ENCODE results near the gene LDLR.

Gene LDLR

DNA sequence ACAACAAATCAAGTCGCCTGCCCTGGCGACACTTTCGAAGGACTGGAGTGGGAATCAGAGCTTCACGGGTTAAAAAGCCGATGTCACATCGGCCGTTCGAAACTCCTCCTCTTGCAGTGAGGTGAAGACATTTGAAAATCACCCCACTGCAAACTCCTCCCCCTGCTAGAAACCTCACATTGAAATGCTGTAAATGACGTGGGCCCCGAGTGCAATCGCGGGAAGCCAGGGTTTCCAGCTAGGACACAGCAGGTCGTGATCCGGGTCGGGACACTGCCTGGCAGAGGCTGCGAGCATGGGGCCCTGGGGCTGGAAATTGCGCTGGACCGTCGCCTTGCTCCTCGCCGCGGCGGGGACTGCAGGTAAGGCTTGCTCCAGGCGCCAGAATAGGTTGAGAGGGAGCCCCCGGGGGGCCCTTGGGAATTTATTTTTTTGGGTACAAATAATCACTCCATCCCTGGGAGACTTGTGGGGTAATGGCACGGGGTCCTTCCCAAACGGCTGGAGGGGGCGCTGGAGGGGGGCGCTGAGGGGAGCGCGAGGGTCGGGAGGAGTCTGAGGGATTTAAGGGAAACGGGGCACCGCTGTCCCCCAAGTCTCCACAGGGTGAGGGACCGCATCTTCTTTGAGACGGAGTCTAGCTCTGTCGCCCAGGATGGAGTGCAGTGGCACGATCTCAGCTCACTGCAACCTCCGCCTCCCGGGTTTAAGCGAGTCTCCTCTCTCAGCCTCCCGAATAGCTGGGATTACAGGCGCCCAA, at the start of gene LDLR:
TSS of gene LDLR (plus strand) at position 210 of the 760 bp plus-strand sequence. CDS start at position 296, 86 bp downstream.
- TF ChIP-seq, protein P1, sequence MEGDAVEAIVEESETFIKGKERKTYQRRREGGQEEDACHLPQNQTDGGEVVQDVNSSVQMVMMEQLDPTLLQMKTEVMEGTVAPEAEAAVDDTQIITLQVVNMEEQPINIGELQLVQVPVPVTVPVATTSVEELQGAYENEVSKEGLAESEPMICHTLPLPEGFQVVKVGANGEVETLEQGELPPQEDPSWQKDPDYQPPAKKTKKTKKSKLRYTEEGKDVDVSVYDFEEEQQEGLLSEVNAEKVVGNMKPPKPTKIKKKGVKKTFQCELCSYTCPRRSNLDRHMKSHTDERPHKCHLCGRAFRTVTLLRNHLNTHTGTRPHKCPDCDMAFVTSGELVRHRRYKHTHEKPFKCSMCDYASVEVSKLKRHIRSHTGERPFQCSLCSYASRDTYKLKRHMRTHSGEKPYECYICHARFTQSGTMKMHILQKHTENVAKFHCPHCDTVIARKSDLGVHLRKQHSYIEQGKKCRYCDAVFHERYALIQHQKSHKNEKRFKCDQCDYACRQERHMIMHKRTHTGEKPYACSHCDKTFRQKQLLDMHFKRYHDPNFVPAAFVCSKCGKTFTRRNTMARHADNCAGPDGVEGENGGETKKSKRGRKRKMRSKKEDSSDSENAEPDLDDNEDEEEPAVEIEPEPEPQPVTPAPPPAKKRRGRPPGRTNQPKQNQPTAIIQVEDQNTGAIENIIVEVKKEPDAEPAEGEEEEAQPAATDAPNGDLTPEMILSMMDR (conservative IDR thresholded peaks at IDR 0.05; ENCODE audit: low read depth, low read length), result no peak
- peak; percentile 91 for DNase-seq (ENCODE audit: low read depth)
- H3K4me3 ChIP-seq (ENCODE audit: low read length), result peak within 1 kb of the TSS; percentile 92

DNA sequence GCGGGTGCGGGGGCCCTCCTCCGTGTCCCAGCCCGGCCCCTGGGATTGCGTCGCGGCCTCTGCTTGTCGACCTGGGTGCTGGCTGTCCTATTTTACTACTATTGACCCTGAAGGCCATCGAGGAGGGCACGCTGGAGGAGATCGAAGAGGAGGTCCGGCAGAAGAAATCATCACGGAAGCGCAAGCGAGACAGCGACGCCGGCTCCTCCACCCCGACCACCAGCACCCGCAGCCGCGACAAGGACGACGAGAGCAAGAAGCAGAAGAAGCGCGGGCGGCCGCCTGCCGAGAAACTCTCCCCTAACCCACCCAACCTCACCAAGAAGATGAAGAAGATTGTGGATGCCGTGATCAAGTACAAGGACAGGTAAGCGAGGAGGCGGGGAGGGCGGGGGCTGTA, 48.1 kb upstream of the LDLR start:
- H3K4me3 ChIP-seq (ENCODE audit: low read length), result no peak overlapping the region
- no peak for DNase-seq (ENCODE audit: low read depth)
- TF ChIP-seq, protein P1 (conservative IDR thresholded peaks at IDR 0.05; ENCODE audit: low read depth, low read length), result no peak

DNA sequence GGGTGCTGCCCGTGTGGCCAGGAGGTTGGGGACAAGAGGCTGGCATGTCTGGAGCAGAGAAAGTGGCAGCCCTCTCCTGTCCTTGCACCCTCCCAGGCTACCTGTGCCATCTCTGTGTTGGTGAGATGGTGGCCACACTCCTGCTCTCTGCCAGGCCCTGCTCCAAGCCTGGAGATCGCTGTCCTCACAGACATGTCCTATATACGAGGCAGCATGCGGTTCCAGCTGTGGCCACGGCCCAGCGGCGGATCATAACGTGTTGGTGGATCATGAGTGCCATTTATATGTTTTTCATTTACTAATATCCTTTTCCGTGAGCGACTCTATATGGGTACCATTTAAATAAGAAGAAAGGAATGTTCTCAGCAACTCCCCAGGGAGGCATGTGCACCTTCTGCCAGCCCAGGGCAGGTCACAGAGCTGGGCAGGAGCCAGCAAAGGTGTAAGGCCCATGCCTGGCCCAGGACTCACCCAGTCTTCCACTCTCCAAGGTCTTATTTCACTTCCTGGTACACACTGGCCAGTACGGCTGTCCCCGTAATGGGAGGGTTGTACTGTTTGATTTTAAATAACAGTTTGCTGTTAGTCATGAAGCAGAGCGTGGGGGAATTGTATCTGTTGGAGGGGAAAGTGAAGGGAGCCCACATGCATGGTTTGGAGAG, 47.2 kb upstream of the LDLR start:
- DNase-seq (ENCODE audit: low read depth), result no peak
- H3K4me3 ChIP-seq (ENCODE audit: low read length), result no peak overlapping the region
- TF ChIP-seq, protein P1 (conservative IDR thresholded peaks at IDR 0.05; ENCODE audit: low read depth, low read length), result no peak

GRCh38 chr19:11044431-11044830, 44.8 kb upstream of the LDLR start:
- DNase-seq (ENCODE audit: low read depth), result no peak
- TF ChIP-seq, protein P1 (conservative IDR thresholded peaks at IDR 0.05; ENCODE audit: low read depth, low read length), result no peak
- H3K4me3 ChIP-seq (ENCODE audit: low read length), result no peak overlapping the region

DNA sequence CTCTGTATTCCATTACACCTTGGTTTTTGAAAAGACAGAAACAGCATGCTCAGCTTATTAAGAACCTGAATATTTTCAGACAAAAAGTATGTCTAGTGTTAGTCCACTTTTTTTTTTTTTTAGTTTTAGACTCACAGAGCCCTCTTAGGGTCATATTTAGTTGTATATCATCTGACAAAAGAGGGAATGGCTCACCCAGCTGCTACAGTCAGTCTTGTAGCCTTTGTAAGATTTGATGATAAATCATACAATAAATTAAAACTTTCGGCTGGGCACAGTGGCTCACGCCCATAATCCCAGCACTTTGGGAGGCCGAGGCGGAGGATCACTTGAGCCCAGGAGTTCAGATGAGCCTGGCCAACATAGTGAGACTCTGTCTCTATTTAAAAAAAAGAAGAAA, 43.7 kb upstream of the LDLR start:
- H3K4me3 ChIP-seq (ENCODE audit: low read length), result no peak overlapping the region
- DNase-seq (ENCODE audit: low read depth), result no peak
- TF ChIP-seq, protein P1 (conservative IDR thresholded peaks at IDR 0.05; ENCODE audit: low read depth, low read length), result no peak

- no peak overlapping the region for H3K4me3 ChIP-seq (ENCODE audit: low read length)
- no peak for DNase-seq (ENCODE audit: low read depth)
- TF ChIP-seq, protein P1 (conservative IDR thresholded peaks at IDR 0.05; ENCODE audit: low read depth, low read length), result no peak
Observed at GRCh38 chr19:11046605-11047354, 42.5 kb upstream of the LDLR start.
